C4-2B (cell line): ENCODE data around the gene NHP2.

Experiments used
- H3K27ac ChIP-seq: fragments of 450-650 bp; 2 replicates; pipeline ENCODE4 v1.5.1; 2017
- ZFX ChIP-seq: fragments of 450-650 bp; IDR thresholded peaks from 2 replicates; pipeline ENCODE4 v1.6.1; 2017
- TF ChIP-seq, protein P1 (sequence below): fragments of 450-650 bp; conservative IDR thresholded peaks from 2 replicates; pipeline ENCODE4 v1.5.1; 2017; ENCODE audit warnings: mild to moderate bottlenecking

The NHP2 gene

DNA sequence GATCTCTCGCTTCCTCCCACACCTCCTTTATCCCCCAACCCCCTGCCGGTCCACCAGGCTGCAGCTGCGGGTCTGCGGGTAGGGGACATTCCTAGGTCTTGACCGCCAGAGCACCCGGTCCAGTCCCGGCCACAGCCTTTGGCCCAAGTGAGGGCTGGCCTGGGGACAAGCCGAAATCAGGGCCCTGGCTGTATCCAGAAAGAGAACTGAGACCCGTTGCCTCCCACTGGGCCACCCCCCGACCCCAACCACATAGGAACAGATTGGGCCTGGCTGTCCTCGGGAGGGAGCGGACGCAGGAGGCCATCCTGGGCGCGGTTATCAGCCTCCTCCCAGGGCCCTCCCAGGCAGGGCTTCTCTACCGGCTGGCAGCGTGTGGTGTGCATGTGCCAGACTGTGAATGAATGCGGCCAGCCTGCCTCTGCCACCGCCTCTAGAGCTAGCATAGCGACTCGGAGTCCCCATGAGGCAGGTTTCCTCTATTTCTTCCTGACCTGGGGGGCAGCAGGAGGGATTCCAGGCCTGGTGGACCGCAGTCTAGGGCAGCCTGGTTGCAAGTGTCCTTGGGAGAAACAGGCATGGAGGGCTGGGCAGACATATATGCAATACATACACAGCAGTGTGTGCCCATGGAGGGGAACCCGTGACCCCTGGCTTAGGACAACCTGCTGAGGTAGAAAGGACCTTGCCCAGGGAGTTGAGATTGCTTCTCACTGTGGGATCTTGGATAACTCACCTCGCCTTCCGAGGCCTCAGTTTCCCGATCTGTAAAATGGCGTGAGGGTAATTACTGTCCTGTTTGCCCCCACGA is 39.2 kb downstream of the NHP2 start:
- TF ChIP-seq, protein P1, sequence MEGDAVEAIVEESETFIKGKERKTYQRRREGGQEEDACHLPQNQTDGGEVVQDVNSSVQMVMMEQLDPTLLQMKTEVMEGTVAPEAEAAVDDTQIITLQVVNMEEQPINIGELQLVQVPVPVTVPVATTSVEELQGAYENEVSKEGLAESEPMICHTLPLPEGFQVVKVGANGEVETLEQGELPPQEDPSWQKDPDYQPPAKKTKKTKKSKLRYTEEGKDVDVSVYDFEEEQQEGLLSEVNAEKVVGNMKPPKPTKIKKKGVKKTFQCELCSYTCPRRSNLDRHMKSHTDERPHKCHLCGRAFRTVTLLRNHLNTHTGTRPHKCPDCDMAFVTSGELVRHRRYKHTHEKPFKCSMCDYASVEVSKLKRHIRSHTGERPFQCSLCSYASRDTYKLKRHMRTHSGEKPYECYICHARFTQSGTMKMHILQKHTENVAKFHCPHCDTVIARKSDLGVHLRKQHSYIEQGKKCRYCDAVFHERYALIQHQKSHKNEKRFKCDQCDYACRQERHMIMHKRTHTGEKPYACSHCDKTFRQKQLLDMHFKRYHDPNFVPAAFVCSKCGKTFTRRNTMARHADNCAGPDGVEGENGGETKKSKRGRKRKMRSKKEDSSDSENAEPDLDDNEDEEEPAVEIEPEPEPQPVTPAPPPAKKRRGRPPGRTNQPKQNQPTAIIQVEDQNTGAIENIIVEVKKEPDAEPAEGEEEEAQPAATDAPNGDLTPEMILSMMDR, result no peak
- no peak for TF ChIP-seq ZFX
- no peak overlapping the region for H3K27ac ChIP-seq

DNA sequence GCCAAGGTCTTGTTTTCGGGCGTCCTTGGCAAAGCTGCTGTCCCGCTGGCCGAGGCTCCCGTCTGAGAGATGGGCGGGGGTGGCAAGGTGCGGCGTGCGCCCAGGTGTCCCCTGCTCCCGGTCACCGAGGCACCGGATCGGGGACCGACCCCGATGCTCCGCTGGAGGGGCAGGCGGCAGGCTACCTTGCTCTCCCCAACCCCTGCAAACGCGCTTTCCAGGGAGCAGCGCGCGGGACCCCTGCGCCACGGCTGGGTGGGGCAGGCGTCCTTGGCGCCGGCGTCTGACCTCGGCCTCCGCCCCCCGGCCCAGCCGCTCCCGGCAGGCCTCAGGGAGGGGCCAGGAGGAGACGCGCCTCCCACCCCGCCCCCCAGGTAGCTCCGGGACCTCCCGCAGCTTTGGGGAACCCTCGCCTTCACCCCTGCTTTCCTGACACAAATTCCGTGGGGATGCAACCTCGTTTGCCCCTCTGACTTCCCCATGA is 39.8 kb downstream of the NHP2 start:
- H3K27ac ChIP-seq, result no peak overlapping the region; the same call in 1 of the 2 replicates
- TF ChIP-seq, protein P1, result no peak; the same call in 1 of the 2 replicates
- TF ChIP-seq ZFX, result no peak

DNA sequence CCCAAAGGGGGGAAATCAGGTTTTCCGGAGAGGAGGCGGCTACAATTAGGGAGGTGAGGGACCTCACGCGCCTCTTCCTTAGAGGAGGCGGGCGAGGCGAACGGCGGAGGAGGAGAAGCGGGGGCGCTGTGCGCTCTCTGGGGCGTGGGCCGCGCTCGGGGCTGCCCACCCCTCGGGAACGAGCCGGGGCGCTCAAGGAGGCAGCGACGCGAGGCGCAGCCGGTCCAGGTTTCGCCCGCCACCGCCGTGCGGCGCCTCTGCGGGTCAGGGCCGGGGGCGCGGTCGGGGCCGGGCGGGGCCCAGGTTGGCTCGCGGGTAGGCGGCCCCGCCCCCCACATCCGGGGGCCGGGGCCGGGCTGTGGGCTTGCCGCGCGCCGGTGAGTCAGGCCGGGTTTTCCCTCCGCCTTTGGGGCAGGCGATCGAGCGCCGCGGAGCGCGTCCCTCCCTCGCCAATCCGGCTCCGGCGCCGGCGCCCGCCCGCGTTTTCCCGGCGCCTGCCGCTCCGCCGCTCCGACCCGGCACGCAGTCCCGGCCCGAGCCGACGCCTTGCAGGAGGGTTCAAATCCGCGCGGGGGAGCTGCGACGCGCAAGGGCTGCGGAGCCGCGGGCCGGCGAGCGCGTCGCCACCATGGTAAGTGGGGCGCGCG is 40.4 kb downstream of the NHP2 start, which contains the start of gene N4BP3:
Gene N4BP3, plus strand, starts transcription at position 392 of the 647 bp plus-strand sequence. CDS start 6,052 bp downstream, outside the sequence.
- no peak within 1 kb of the TSS; the same call in 1 of the 2 replicates for H3K27ac ChIP-seq
- TF ChIP-seq ZFX, result no peak
- TF ChIP-seq, protein P1, result no peak; the same call in 1 of the 2 replicates

DNA sequence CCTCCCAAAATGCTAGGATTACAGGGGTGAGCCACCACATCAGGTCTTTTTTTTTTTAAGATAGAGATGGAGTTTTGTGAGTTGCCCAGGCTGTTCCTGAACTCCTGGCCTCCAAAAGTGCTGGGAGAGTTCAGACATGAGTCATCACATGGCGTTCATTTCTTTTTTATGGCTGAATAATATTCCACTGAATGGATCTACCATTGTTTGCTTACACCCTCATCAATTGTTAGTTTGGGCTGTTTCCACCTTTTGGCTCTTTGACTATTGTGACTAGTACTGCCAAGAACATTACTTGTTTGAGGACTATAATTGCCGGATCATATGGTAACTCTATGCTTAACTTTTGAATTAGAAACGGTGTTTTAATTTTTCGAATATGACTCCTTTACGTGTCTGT is 41.1 kb downstream of the NHP2 start:
- no peak overlapping the region for H3K27ac ChIP-seq
- TF ChIP-seq, protein P1, result no peak
- no peak for TF ChIP-seq ZFX

DNA sequence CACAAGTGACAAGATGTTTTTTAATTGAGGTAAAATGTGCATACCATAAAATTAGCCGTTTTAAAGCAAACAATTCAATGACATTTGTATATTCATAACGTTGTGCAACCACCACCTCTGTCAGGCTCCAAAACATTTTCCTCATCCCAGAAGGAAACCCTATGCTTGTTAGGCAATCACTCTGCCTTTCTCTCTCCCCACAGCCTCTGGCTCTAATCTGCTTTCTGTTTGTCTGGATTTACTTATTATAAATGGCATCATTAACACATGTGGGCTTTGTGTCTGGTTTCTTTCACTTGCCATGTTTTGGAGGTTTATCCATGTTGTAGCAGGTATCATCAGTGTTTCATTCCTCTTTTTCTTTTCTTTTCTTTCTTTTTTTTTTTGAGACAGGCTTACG is 41.8 kb downstream of the NHP2 start:
- no peak overlapping the region for H3K27ac ChIP-seq
- TF ChIP-seq, protein P1, result no peak
- TF ChIP-seq ZFX, result no peak

DNA sequence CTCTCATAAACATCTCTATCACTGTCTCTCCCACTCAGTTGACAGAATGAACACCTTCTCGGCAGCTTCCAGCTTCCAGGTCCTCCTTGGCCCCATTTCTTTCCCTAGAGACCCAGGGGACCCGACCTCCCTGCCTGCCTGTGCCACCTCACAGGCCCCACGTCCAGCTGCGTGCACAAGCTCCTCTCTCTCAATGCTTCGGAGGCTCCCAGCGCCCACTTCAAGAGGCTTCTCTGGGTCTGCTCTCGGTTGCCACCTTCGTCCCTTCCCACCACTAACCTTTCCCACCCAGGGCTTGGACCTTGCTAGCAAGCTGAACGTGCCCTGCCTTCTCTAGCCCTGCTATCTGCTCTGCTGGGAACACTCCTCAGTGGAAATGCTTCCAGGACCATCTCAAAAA is 43.2 kb downstream of the NHP2 start:
- TF ChIP-seq ZFX, result no peak
- TF ChIP-seq, protein P1, result no peak
- H3K27ac ChIP-seq, result no peak overlapping the region

DNA sequence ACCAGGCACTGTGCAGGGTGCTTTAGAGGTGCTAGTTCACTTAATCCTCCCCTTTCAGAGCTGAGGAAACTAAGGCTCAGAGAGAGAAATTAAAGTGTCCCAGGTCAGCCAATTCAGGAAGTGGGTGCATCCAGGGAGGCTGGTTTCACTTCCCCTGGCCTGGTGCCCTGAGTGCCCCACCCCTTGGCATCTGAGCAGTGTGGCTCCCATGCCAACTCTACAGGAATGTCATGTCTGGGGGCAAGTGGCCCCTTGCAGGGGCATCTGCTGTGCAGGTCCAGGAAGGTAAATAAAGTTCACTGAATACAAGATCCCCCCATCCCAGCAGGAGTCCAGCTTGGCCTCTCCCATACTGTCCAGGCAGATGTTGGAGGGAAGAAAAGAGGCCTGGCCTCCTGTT is 44.7 kb downstream of the NHP2 start:
- no peak for TF ChIP-seq ZFX
- TF ChIP-seq, protein P1, result no peak
- no peak overlapping the region for H3K27ac ChIP-seq
